Measurements from ENCODE around the gene CCDC63. TPM values are rescaled to one million over a fixed set of nuclear protein-coding genes. Genes with fewer than 3 reads are reported as not detected.

The CCDC63 gene
- total and polyA plus RNA-seq, 2 of the 13 experiments (the other 11 are each of a cell fraction or from before 2014, with no cell fraction given) = not detected

DNA sequence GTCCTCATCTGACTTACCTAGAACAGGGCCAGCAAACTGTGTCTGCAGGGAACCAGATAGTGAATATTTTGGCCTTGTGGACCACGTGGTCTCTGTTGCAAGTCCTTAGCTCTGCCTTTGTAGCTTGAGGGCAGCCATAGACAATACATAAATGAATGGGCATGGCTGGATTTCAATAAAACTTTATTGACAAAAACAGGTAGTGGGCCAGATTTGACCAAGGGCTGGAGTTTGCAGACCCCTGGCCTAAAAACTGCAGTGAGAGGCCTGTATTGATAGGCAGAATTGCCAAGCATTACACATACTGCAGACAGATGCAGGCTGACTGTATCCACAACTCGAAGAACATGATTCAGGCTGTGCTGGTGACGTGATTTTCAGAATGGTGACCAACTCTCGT lies 25.3 kb downstream of the CCDC63 start:
- DNase-seq (ENCODE audit: low spot score) (no peak), FAIRE-seq (no peak), ATAC-seq (no peak)
- Histone ChIP-seq H3K36me3 (replicated peaks in 1 of 2; ENCODE audit: control insufficient read depth in 1 of 2, insufficient read depth in 2 of 2, low read length in 2 of 2) (no peaks in the 10 kb centered on the region), H3K4me3 (replicated peaks in 1 of 3; ENCODE audit: insufficient read depth in 1 of 3, low read depth in 2 of 3, low read length in 3 of 3) (no peak overlapping the region), H3K4me1 (ENCODE audit: insufficient read depth, low read length) (no peaks in the 10 kb centered on the region), H3K9me3 (ENCODE audit: low read length) (no peaks in the 10 kb centered on the region), H3K4me2 (ENCODE audit: low read depth, low read length) (no peak overlapping the region), H4K20me1 (ENCODE audit: insufficient read depth, low read length) (no peaks in the 10 kb centered on the region), H3K9ac (ENCODE audit: insufficient read depth, low read depth, low read length) (no peak overlapping the region), H3K27ac (ENCODE audit: extremely low read length, insufficient read depth, low read length) (no peak overlapping the region), H3K79me2 (ENCODE audit: insufficient read depth, low read length) (no peaks in the 10 kb centered on the region), H3K27me3 (ENCODE audit: control insufficient read depth in 1 of 2, insufficient read depth in 2 of 2, low read length in 2 of 2) (peaks cover 0 to 7% of the 10 kb centered on the region in 2 experiments; a peak in 2 of 5 replicates), H2AFZ (ENCODE audit: low read length) (no peak overlapping the region)
- intact Hi-C loops (cut with micrococcal nuclease; ENCODE audit: unreplicated experiment) (no loop called here), in situ Hi-C loops (cut with HindIII; ENCODE audit: extremely low pct_ligation_motif_present, low pct_unique_long_range_greater_than_20kb) (no loop called here)
- ChIA-PET POLR2A (no interaction called here), CTCF (ENCODE audit: low intra/inter-chr PET ratio, low total read pairs) (no interaction called here)
- WGBS (ENCODE audit: low lambda C conversion rate) = 12% methylated on average over 4 of the region's 4 CpGs
- BruUV-seq (replicated peaks) = no TSS peak
- TF ChIP-seq ZBTB40 (IDR thresholded peaks at IDR 0.05) = peak; percentile 40; the same call in 1 of the 2 replicates
- peak; percentile 97 for TF ChIP-seq ZBTB40 (CRISPR knock-in tag; IDR thresholded peaks at IDR 0.05)
- no peak for TF ChIP-seq ZNF605 (CRISPR knock-in tag; IDR thresholded peaks at IDR 0.05)
- TF ChIP-seq, protein P1, sequence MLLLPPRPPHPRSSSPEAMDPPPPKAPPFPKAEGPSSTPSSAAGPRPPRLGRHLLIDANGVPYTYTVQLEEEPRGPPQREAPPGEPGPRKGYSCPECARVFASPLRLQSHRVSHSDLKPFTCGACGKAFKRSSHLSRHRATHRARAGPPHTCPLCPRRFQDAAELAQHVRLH (CRISPR knock-in tag; IDR thresholded peaks at IDR 0.05; ENCODE audit: borderline replicate concordance, low read depth) = no peak

Data from HepG2 (cell line).